ENCODE results near the gene SEPTIN2. TPM values are rescaled to one million over a fixed set of nuclear protein-coding genes. Genes with fewer than 3 reads are reported as not detected.

Gene SEPTIN2
- total RNA-seq, 1 experiment from 2014 or later: 353 TPM

- no peaks in the 10 kb centered on the region for H3K27me3 Mint-ChIP-seq (ENCODE audit: low read depth)
- ChIA-PET POLR2A (no interaction called here), CTCF (no interaction called here)
- H3K4me3 Mint-ChIP-seq: no peak overlapping the region
- H3K4me1 Mint-ChIP-seq: peaks cover 57% of the 10 kb centered on the region
- H3K9me3 Mint-ChIP-seq: no peaks in the 10 kb centered on the region
- peak overlapping the region; percentile 41 for H3K27ac Mint-ChIP-seq
- ATAC-seq (no peak), DNase-seq (ENCODE audit: low spot score) (no peak)
- TF ChIP-seq CBFB (CRISPR knock-in tag; IDR thresholded peaks at IDR 0.05; ENCODE audit: low read depth) (no peak), ETV6 (CRISPR knock-in tag; IDR thresholded peaks at IDR 0.05) (no peak), TCF7 (CRISPR knock-in tag; IDR thresholded peaks at IDR 0.05; ENCODE audit: low read depth) (no peak), SP1 (CRISPR knock-in tag; conservative IDR thresholded peaks at IDR 0.05) (no peak), USF1 (CRISPR knock-in tag; IDR thresholded peaks at IDR 0.05) (no peak), ZNF416 (CRISPR knock-in tag; IDR thresholded peaks at IDR 0.05) (no peak), ZNF219 (CRISPR knock-in tag; IDR thresholded peaks at IDR 0.05; ENCODE audit: borderline replicate concordance) (no peak), NR1H2 (CRISPR knock-in tag; IDR thresholded peaks at IDR 0.05) (no peak), ZNF121 (CRISPR knock-in tag; IDR thresholded peaks at IDR 0.05) (no peak), STAT6 (CRISPR knock-in tag; conservative IDR thresholded peaks at IDR 0.05; ENCODE audit: low read depth) (no peak), ZNF263 (CRISPR knock-in tag; IDR thresholded peaks at IDR 0.05; ENCODE audit: low read depth) (no peak), ZMAT4 (CRISPR knock-in tag; IDR thresholded peaks at IDR 0.05) (no peak), NFE2L1 (CRISPR knock-in tag; IDR thresholded peaks at IDR 0.05) (no peak), SOX15 (CRISPR knock-in tag; IDR thresholded peaks at IDR 0.05) (no peak), ATF1 (CRISPR knock-in tag; IDR thresholded peaks at IDR 0.05) (no peak), HMGXB4 (CRISPR knock-in tag; IDR thresholded peaks at IDR 0.05) (no peak)
- H3K36me3 Mint-ChIP-seq: no peaks in the 10 kb centered on the region
Observed at GRCh38 chr2:241308832-241309500, 6.8 kb upstream of the SEPTIN2 start.

GRCh38 chr2:241309684-241310117 is 6.0 kb upstream of the SEPTIN2 start:
- POLR2A ChIA-PET: no interaction called here
- TF ChIP-seq FOXJ3 (CRISPR knock-in tag; IDR thresholded peaks at IDR 0.05; ENCODE audit: borderline replicate concordance) (no peak), STAT6 (CRISPR knock-in tag; conservative IDR thresholded peaks at IDR 0.05; ENCODE audit: low read depth) (no peak), ETV6 (CRISPR knock-in tag; IDR thresholded peaks at IDR 0.05) (no peak), AFF4 (CRISPR knock-in tag; IDR thresholded peaks at IDR 0.05; ENCODE audit: borderline replicate concordance) (no peak), TEAD4 (CRISPR knock-in tag; IDR thresholded peaks at IDR 0.05) (no peak), OVOL2 (CRISPR knock-in tag; IDR thresholded peaks at IDR 0.05; ENCODE audit: borderline replicate concordance) (no peak), KAT7 (CRISPR knock-in tag; IDR thresholded peaks at IDR 0.05; ENCODE audit: borderline replicate concordance) (no peak), CTCF (IDR thresholded peaks at IDR 0.05) (no peak)

More at GRCh38 chr2:241309684-241310117, 6.0 kb upstream of the SEPTIN2 start:
- peak overlapping the region; percentile 41 for H3K27ac Mint-ChIP-seq
- peaks cover 59% of the 10 kb centered on the region for H3K4me1 Mint-ChIP-seq
- peak; percentile 16; the same call in 1 of the 2 replicates for ATAC-seq
- no peaks in the 10 kb centered on the region for H3K36me3 Mint-ChIP-seq
- DNase-seq (ENCODE audit: low spot score): no peak
- no peaks in the 10 kb centered on the region for H3K27me3 Mint-ChIP-seq (ENCODE audit: low read depth)
- no peak overlapping the region for H3K4me3 Mint-ChIP-seq
- H3K9me3 Mint-ChIP-seq: no peaks in the 10 kb centered on the region
- CTCF ChIA-PET: no interaction called here
